Measurements from ENCODE around the gene LRRC9.
"Not testable (repeated sequence)": the region's sequence is repeated elsewhere in the genome, so short reads cannot be mapped to it uniquely, and the experiment has no call there.

LRRC9 gene

GRCh38 chr14:59959668-59960067 lies 39.7 kb downstream of the LRRC9 start:
- no peak for DNase-seq

GRCh38 chr14:59961518-59962062 lies 41.6 kb downstream of the LRRC9 start:
- DNase-seq: no peak

GRCh38 chr14:59964251-59965007 lies 44.5 kb downstream of the LRRC9 start:
- no peak for DNase-seq

- no peak for DNase-seq
Observed at GRCh38 chr14:59969319-59969718, 49.4 kb downstream of the LRRC9 start.

- DNase-seq: no peak
Observed at GRCh38 chr14:59981564-59981963, 61.6 kb downstream of the LRRC9 start.

GRCh38 chr14:59983048-59983447 lies 63.1 kb downstream of the LRRC9 start:
- DNase-seq: no peak

- no peak for DNase-seq
Observed at GRCh38 chr14:59986556-59987059, 66.7 kb downstream of the LRRC9 start.

- DNase-seq: no peak
Observed at GRCh38 chr14:59997449-59997848, 77.5 kb downstream of the LRRC9 start.

GRCh38 chr14:59997966-59998365 lies 78.0 kb downstream of the LRRC9 start:
- no peak for DNase-seq

- no peak for DNase-seq
Observed at GRCh38 chr14:59998564-59998963, 78.6 kb downstream of the LRRC9 start.

GRCh38 chr14:60002819-60003492 lies 83.0 kb downstream of the LRRC9 start:
- DNase-seq: no peak

GRCh38 chr14:60003991-60004390 lies 84.0 kb downstream of the LRRC9 start:
- no peak for DNase-seq

- DNase-seq: no peak
Observed at GRCh38 chr14:60008042-60008441, 88.1 kb downstream of the LRRC9 start.

- DNase-seq: not testable (repeated sequence)
Observed at GRCh38 chr14:60010263-60010662, 90.3 kb downstream of the LRRC9 start.

GRCh38 chr14:60014402-60014801 lies 94.5 kb downstream of the LRRC9 start:
- DNase-seq: no peak

- no peak for DNase-seq
Observed at GRCh38 chr14:60021619-60022018, 101.7 kb downstream of the LRRC9 start.

- no peak for DNase-seq
Observed at GRCh38 chr14:60025571-60025970, 105.6 kb downstream of the LRRC9 start.

GRCh38 chr14:60035177-60035576 lies 115.2 kb downstream of the LRRC9 start:
- DNase-seq: no peak

GRCh38 chr14:60047976-60048375 lies 128.0 kb downstream of the LRRC9 start:
- DNase-seq: not testable (repeated sequence)

GRCh38 chr14:60051721-60052221 lies 131.8 kb downstream of the LRRC9 start:
- DNase-seq: no peak

GRCh38 chr14:60058087-60058486 lies 138.1 kb downstream of the LRRC9 start:
- DNase-seq: no peak

GRCh38 chr14:60061371-60061770 lies 141.4 kb downstream of the LRRC9 start:
- DNase-seq: no peak

- DNase-seq: peak; percentile 58
Observed at GRCh38 chr14:60064491-60065072, 144.6 kb downstream of the LRRC9 start.
